C4-2B (cell line): ENCODE data around the gene KIF13A.

Experiments used
- ZFX ChIP-seq: fragments of 450-650 bp; IDR thresholded peaks from 2 replicates; pipeline ENCODE4 v1.6.1; 2017
- TF ChIP-seq, protein P1 (sequence below): fragments of 450-650 bp; conservative IDR thresholded peaks from 2 replicates; pipeline ENCODE4 v1.5.1; 2017; ENCODE audit warnings: mild to moderate bottlenecking

DNA sequence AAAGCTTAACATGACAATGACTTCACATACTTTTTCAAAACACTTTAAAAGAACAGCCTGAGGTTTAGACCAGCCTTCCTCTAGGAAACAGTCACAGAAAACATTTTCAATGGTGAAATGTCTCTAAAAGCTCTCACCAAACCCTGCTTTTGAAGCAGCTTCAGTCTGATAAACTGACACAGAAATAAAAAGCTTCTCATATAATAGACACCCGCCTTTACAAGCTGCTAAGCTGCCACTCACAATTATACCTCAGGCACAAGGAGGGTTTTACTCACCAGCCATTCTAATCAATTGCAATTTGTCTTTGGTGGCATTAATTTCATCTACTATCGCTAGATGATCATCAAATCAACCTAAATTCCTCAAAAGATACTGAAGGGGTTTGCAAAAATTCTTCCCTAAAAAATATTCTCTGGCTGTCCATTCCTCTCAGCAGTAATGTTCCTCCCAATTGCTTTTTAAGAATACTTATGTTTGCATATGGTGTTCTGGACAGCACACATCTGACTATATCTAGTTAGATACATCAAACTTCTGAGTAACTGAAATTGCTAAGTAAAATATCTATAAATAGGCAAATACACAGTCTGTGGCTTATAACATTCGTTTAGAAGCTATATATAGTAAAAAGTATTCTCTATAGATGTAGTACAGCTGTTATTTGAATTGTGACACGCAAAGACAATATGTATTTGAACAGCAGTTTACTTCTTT, 29.4 kb downstream of the KIF13A start:
- TF ChIP-seq, protein P1, sequence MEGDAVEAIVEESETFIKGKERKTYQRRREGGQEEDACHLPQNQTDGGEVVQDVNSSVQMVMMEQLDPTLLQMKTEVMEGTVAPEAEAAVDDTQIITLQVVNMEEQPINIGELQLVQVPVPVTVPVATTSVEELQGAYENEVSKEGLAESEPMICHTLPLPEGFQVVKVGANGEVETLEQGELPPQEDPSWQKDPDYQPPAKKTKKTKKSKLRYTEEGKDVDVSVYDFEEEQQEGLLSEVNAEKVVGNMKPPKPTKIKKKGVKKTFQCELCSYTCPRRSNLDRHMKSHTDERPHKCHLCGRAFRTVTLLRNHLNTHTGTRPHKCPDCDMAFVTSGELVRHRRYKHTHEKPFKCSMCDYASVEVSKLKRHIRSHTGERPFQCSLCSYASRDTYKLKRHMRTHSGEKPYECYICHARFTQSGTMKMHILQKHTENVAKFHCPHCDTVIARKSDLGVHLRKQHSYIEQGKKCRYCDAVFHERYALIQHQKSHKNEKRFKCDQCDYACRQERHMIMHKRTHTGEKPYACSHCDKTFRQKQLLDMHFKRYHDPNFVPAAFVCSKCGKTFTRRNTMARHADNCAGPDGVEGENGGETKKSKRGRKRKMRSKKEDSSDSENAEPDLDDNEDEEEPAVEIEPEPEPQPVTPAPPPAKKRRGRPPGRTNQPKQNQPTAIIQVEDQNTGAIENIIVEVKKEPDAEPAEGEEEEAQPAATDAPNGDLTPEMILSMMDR: no peak
- TF ChIP-seq ZFX: no peak
